Stimulated activated naive CD8-positive, alpha-beta T cell treated with anti-CD3 and anti-CD28 coated beads, Interleukin-15, amount 100 ng/mL, for 72 hours (primary cell): ENCODE data around the gene EPS15.

Experiments
- ATAC-seq: fragments of 150-1000 bp; cut with Tn5 transposase; 2 replicates; pipeline ENCODE4 v1.10.0; 2021; ENCODE audit warnings: mild to moderate bottlenecking, moderate library complexity
- DNase-seq, 2 donors: peaks; one replicate each; pipeline ENCODE4 v3.0.0; 2021 to 2022
- H3K27ac Mint-ChIP-seq, 2 donors: one replicate each; pipeline ENCODE4 v1.8.0; 2022; ENCODE audit warnings: mild to moderate bottlenecking in 2 of 2, mixed read lengths in 2 of 2, moderate library complexity in 2 of 2
- H3K27me3 Mint-ChIP-seq: one replicate; pipeline ENCODE4 v1.8.0; 2022; ENCODE audit warnings: mixed read lengths
- H3K4me1 Mint-ChIP-seq: one replicate; pipeline ENCODE4 v1.8.0; 2022; ENCODE audit warnings: mild to moderate bottlenecking, mixed read lengths
- H3K4me3 Mint-ChIP-seq, 2 donors: one replicate each; pipeline ENCODE4 v1.8.0; 2022; ENCODE audit warnings: mild to moderate bottlenecking in 2 of 2, mixed read lengths in 2 of 2, moderate library complexity in 1 of 2
- H3K9me3 Mint-ChIP-seq, 2 donors: one replicate each; pipeline ENCODE4 v1.8.0; 2022; ENCODE audit warnings: mixed read lengths in 2 of 2

EPS15 gene

GRCh38 chr1:51342591-51343206 is 176.4 kb downstream of the EPS15 start:
- H3K9me3 Mint-ChIP-seq: no peaks in the 10 kb centered on the region
- H3K4me3 Mint-ChIP-seq: no peak overlapping the region
- H3K27me3 Mint-ChIP-seq: peaks cover 75% of the 10 kb centered on the region
- no peak for DNase-seq
- H3K27ac Mint-ChIP-seq: no peak overlapping the region
- peaks cover 9% of the 10 kb centered on the region for H3K4me1 Mint-ChIP-seq
- ATAC-seq: no peak

DNA sequence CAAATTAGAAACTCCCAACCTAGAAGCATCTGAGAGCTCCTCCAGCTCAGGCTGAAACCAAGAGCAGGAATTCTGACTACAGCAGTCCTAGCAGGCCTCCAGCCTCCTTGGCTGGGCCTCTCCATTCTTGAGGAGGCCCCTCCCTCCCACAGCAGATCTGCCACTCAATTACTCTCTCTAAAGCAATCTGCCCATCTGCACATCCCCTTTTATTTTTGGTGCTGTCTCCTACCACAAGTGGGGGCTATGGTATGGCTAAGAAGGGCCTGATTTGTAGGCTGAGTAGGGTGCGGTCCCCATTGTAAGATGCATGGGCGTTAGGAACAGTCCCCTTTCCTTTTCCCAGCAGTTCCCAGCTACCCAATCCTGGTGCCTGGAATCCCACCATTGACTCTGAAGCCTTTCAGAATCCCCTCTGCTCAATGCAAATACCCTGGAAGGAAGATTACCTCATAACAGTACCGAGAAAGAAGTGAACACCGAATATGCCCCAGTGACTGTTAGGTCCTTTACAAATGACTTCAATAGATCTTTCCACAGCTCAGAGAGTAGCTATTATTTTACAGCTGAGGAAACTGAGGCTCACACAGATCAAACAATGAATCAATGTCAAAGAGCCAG is 177.1 kb downstream of the EPS15 start:
- Mint-ChIP-seq H3K27ac (no peak overlapping the region), H3K27me3 (peaks cover 69% of the 10 kb centered on the region), H3K9me3 (no peaks in the 10 kb centered on the region), H3K4me1 (peaks cover 9% of the 10 kb centered on the region), H3K4me3 (no peak overlapping the region)
- no peak for DNase-seq
- ATAC-seq: peak; percentile 41

DNA sequence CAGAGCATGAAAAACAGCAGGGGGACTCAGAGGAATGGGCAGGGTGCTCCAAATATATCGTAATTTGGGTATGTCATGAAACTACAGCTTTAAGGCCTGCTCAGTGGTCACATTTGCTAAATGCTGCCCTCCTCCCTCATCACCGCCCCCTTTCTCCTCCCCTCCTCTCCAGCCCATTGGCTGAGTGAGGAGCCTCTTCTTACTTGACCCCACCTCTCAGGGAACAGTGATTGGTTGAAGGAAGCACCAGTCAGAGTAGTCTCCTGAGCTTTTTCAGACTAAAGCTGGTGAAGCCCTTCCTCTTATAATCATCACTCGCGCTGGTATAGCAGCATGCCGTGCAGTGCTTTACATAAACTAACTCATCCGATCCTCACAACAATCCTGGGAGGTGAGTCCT is 178.7 kb downstream of the EPS15 start:
- ATAC-seq (no peak), DNase-seq (no peak)
- Mint-ChIP-seq H3K4me1 (peaks cover 9% of the 10 kb centered on the region), H3K9me3 (no peaks in the 10 kb centered on the region), H3K4me3 (no peak overlapping the region), H3K27me3 (peaks cover 53% of the 10 kb centered on the region), H3K27ac (no peak overlapping the region)

GRCh38 chr1:51336711-51337110 is 182.4 kb downstream of the EPS15 start:
- H3K27ac Mint-ChIP-seq: no peak overlapping the region
- H3K4me1 Mint-ChIP-seq: peaks cover 3% of the 10 kb centered on the region
- H3K9me3 Mint-ChIP-seq: no peaks in the 10 kb centered on the region
- H3K27me3 Mint-ChIP-seq: peaks cover 21% of the 10 kb centered on the region
- no peak overlapping the region for H3K4me3 Mint-ChIP-seq
- no peak for DNase-seq
- ATAC-seq: no peak

DNA sequence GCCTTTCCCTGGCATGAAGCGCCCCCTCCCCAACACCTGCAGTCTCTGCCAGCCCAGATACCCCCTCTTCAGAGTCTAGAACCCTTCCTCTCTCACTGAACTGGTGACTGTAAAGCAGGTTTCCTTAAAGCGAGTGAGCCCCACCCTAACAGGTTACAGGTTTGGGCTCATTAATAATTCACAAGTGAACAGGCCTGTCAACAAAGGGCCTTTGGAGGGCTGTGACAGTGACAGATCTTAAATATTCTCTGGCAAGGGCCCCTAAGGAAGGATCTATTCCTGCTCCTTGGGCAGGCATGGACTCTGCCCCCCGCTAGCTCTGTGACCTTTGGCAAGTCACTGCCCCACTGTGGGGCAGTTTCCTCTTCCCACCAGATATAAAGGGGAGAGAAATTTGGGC is 183.1 kb downstream of the EPS15 start:
- Mint-ChIP-seq H3K4me1 (peaks cover 10% of the 10 kb centered on the region), H3K27ac (no peak overlapping the region), H3K9me3 (no peaks in the 10 kb centered on the region), H3K27me3 (peaks cover 21% of the 10 kb centered on the region), H3K4me3 (no peak overlapping the region)
- DNase-seq (no peak), ATAC-seq (no peak)

GRCh38 chr1:51331206-51332100 is 187.6 kb downstream of the EPS15 start:
- H3K27ac Mint-ChIP-seq: peak overlapping the region in 1 of 2 donors; percentile 43
- peaks cover 15% of the 10 kb centered on the region for H3K4me1 Mint-ChIP-seq
- peaks cover 44% of the 10 kb centered on the region for H3K27me3 Mint-ChIP-seq
- DNase-seq (no peak), ATAC-seq (peak; percentile 58)
- H3K9me3 Mint-ChIP-seq: no peaks in the 10 kb centered on the region
- peak overlapping the region; percentile 75 to 81 for H3K4me3 Mint-ChIP-seq

DNA sequence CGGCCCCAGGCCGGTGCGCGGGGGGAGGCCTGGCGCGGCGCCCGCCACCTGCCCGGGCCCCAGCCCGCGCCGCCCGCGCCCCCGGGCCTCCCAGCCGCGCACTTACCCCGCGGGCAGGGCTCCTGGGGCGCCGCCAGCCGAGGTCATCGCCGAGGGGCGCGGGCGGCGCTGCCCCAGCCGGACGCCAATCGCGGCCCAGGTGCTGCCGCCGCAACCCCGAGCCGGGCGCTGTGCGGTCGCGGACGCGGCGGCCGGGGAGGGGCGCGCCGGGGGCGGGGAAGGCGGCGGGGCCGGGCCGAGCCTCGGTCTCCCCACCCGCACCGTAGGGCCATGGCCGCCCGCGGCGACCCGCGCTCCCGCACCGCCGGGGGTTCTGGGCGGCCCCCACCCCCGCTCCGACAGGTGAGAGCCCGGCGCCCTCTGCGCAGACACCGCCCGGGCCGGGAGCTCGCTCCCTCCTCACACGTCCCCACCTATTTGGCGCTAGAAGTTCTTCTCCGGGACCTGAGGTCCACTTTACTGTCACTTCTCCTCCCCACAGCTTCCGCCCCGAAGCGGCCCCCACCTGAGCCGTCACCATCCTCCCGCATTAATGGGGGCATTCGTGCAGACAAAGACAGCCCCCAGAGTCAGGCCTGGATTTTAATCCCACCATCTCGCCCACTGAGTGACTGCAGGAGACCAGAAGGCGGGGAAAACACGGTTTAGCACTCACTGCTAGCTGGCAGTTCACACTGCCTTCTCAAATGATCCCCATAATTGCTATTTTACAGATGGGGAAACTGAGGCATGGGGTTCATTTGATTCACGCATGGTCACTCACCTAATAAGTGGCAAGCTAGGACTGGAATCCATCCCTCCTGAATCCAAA is 188.5 kb downstream of the EPS15 start, which contains the start of gene TTC39A:
TSS of gene TTC39A (minus strand) at position 232 of the 871 bp plus-strand sequence. CDS start at position 147, 85 bp downstream.
- H3K9me3 Mint-ChIP-seq: no peaks in the 10 kb centered on the region
- ATAC-seq: peak; percentile 60
- peak within 1 kb of the TSS; percentile 75 to 81 for H3K4me3 Mint-ChIP-seq
- H3K27me3 Mint-ChIP-seq: peaks cover 52% of the 10 kb centered on the region
- peaks cover 15% of the 10 kb centered on the region for H3K4me1 Mint-ChIP-seq
- H3K27ac Mint-ChIP-seq: no peak within 1 kb of the TSS
- DNase-seq: no peak

DNA sequence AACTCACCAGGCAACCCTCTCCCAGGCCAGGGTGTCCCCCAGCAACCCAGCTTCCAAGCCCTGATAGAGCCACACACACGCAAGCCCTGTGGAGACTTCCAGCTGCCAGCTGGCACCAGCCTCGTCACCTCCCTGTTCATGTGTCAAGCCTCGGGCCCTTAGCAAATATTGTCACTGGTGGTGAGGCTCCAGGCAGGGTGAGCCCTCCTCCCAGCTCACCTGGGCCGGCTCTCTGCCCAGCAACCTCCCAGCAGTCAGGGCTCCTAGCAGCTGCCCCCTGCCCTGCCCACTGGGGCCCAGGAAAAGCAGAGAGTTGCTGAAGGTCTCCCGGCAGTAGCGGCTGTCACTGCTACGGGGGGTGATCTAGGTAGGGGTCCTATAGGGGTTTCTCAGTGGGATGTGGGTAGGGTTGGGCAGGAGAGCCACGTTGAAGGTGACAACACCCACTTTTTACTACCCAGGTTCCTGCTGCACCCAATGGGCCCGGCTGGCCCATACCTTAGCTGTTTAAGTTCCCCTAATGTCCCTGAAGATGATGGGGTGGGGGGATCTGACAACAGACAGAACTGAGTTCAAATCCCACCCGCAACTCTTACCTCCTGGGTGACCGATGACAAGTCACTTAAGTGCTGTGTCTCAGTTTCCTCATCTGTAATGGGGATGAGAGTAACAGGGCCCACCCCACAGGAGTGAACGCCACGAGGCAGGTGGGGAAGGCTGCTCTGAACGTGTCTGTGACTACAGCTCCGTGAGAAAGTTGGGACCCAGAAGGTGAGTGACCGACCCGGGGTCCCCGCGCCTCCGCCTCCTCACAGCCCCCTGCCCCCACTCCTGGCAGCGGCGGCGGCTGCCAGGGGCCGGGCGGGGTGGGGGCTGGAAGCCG is 189.4 kb downstream of the EPS15 start:
- no peak overlapping the region for H3K27ac Mint-ChIP-seq
- no peaks in the 10 kb centered on the region for H3K9me3 Mint-ChIP-seq
- peaks cover 15% of the 10 kb centered on the region for H3K4me1 Mint-ChIP-seq
- H3K27me3 Mint-ChIP-seq: peaks cover 52% of the 10 kb centered on the region
- peak overlapping the region; percentile 51 to 55 for H3K4me3 Mint-ChIP-seq
- DNase-seq (no peak), ATAC-seq (no peak)

- ATAC-seq (no peak), DNase-seq (no peak)
- Mint-ChIP-seq H3K9me3 (no peaks in the 10 kb centered on the region), H3K4me3 (peak overlapping the region in 1 of 2 donors; percentile 15), H3K4me1 (peaks cover 15% of the 10 kb centered on the region), H3K27me3 (peaks cover 52% of the 10 kb centered on the region), H3K27ac (no peak overlapping the region)
These were observed 190.1 kb downstream of the EPS15 start for GRCh38 chr1:51328926-51329325.

DNA sequence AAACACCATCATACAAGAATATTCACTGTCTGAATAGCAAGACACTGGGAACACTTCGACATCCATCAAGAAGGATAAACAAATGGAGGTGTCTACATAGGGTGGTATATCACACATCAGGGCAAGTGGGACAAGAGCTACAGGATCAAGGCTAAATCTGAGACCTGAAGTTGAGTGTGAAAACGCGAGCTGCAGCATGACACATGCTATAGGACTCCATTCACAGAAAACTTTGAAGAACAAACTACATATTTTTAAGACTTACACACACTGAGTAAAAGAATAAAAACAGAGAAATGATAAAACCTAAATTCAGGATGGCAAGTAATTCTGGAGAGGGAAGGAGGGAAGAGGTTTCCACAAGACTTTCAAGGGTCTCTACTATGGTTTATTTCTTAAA is 190.8 kb downstream of the EPS15 start:
- Mint-ChIP-seq H3K27me3 (peaks cover 52% of the 10 kb centered on the region), H3K4me3 (no peak overlapping the region), H3K9me3 (no peaks in the 10 kb centered on the region), H3K4me1 (peaks cover 15% of the 10 kb centered on the region), H3K27ac (no peak overlapping the region)
- ATAC-seq: no peak
- no peak for DNase-seq

DNA sequence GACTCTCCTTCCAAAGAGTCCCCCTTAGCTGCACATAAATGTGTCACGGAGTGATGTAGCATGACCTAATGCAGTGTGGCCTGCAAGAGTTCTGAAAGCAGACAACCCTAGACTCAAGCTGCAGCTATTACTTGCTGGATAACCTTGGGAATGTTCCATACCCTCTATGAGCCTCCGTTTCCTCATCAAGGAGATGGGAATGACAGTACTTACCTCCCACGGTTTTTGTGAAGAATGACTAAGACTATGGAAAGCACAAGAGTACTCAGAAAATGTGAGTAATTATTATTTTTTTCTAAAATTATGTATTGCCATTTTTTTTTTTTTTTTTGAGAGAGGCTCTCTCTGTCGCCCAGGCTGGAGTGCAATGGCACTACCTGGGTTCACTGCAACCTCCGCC is 191.7 kb downstream of the EPS15 start:
- Mint-ChIP-seq H3K4me1 (peaks cover 15% of the 10 kb centered on the region), H3K27me3 (peaks cover 52% of the 10 kb centered on the region), H3K27ac (no peak overlapping the region), H3K9me3 (no peaks in the 10 kb centered on the region), H3K4me3 (no peak overlapping the region)
- DNase-seq: no peak
- no peak for ATAC-seq

DNA sequence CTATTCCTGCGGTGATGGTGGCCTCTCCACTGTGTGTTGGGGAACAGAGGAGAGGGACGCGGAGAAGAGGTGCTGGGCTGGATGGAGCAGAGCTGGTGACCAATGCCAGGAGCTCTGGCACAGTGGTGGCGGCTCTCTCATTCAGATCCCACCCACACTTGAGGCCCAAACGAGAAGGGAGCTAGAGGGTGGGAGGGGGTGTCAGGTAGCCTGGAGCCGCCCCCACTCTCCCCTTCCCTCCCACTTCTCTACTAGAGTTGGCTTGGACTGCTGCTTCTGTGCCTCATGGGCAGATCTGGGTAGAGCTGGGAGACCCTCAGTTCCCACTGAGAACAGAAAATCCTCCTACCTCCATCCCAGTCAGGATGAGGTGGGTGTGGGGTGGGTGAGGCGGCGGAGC is 192.2 kb downstream of the EPS15 start:
- Mint-ChIP-seq H3K4me3 (no peak overlapping the region), H3K27ac (no peak overlapping the region), H3K4me1 (peaks cover 13% of the 10 kb centered on the region), H3K9me3 (no peaks in the 10 kb centered on the region), H3K27me3 (peaks cover 50% of the 10 kb centered on the region)
- DNase-seq (no peak), ATAC-seq (no peak)

DNA sequence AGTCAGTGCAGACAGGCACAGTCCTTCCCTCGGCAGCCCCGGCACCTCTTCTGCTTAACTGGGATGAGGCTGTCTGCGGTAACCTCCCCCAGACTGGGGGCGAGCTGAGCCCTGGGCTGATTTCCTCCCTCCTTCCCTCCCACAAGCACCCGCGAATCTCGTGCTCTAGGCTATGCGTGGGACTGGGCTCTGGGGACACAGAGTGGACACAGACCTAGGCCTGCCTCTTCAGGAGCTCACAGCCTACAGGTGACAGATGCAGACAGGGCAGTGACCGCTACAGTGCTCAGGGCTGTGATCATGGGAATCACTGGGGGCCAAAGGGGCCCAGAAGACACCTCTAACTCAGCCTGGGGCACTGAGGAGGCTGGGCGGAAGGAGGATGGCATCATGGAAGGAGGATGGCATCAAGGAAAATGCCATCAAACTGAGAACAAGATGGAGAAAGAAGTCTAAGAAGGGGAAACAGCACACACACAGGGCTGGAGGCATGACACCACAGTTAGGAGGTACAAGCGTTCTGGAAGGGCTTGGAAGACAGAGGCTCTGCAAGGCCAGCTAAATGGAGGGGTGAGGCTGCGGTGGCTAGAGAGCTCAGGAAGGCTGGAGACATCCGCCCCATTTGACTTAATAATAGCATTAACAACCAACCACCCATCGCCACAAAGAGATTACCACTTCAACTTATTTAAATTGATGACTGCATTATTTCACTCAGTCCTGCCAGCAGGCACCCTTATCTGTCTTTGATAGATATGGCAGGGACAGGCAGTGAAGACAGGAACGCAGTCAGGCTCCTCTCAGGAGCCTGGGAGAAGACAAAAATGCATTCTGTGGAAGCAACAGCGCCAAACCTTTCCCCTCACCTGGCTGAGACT is 192.9 kb downstream of the EPS15 start:
- H3K4me1 Mint-ChIP-seq: peaks cover 6% of the 10 kb centered on the region
- H3K27ac Mint-ChIP-seq: no peak overlapping the region
- no peaks in the 10 kb centered on the region for H3K9me3 Mint-ChIP-seq
- ATAC-seq (no peak), DNase-seq (no peak)
- no peak overlapping the region for H3K4me3 Mint-ChIP-seq
- H3K27me3 Mint-ChIP-seq: peaks cover 43% of the 10 kb centered on the region

GRCh38 chr1:51325391-51325790 is 193.7 kb downstream of the EPS15 start:
- ATAC-seq (no peak), DNase-seq (no peak)
- H3K27ac Mint-ChIP-seq: no peak overlapping the region
- H3K4me1 Mint-ChIP-seq: no peaks in the 10 kb centered on the region
- H3K27me3 Mint-ChIP-seq: peaks cover 36% of the 10 kb centered on the region
- no peaks in the 10 kb centered on the region for H3K9me3 Mint-ChIP-seq
- no peak overlapping the region for H3K4me3 Mint-ChIP-seq
